Stimulated activated naive CD8-positive, alpha-beta T cell treated with anti-CD3 and anti-CD28 coated beads, Interleukin-15, Interleukin-2, amounts not matched to agents 100 ng/mL and 50 ng/mL, for 24 hours (primary cell): Measurements from ENCODE around the gene RAD54L.
"Not testable (repeated sequence)": the region's sequence is repeated elsewhere in the genome, so short reads cannot be mapped to it uniquely, and the experiment has no call there.

Experiments
- H3K27ac Mint-ChIP-seq: one replicate; pipeline ENCODE4 v1.8.0; 2021; ENCODE audit warnings: mild to moderate bottlenecking, mixed read lengths
- H3K27me3 Mint-ChIP-seq: one replicate; pipeline ENCODE4 v1.8.0; 2021; ENCODE audit warnings: mixed read lengths
- H3K36me3 Mint-ChIP-seq: one replicate; pipeline ENCODE4 v1.8.0; 2021; ENCODE audit warnings: low read depth, mixed read lengths
- H3K4me1 Mint-ChIP-seq: one replicate; pipeline ENCODE4 v1.8.0; 2021; ENCODE audit warnings: low read depth, mixed read lengths
- H3K4me3 Mint-ChIP-seq: one replicate; pipeline ENCODE4 v1.8.0; 2021; ENCODE audit warnings: mild to moderate bottlenecking, mixed read lengths
- H3K9me3 Mint-ChIP-seq: one replicate; pipeline ENCODE4 v1.8.0; 2021; ENCODE audit warnings: mixed read lengths

RAD54L gene

DNA sequence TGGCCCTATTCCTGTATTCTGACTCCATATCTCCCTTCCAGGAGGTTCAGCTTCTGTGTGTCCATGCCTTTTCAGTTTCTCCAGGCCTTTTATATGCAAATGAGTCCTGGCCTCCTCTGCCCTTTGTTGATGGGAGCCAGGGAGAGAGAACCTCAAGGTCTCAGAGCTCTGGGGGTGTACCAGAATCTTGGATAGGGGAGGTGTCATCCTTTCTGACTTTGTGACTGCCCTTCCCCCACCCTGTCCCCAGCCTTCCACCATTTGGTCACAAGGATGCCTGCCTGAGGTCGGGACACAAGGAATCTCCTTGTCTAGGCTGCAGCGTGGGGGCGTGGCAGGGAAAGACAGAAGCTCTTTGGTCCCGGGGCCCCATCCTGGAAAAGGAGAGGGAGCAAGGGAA is 25.8 kb upstream of the RAD54L start:
- Mint-ChIP-seq H3K27me3 (no peaks in the 10 kb centered on the region), H3K4me3 (no peak overlapping the region), H3K27ac (no peak overlapping the region), H3K4me1 (no peaks in the 10 kb centered on the region), H3K9me3 (no peaks in the 10 kb centered on the region), H3K36me3 (no peaks in the 10 kb centered on the region)

DNA sequence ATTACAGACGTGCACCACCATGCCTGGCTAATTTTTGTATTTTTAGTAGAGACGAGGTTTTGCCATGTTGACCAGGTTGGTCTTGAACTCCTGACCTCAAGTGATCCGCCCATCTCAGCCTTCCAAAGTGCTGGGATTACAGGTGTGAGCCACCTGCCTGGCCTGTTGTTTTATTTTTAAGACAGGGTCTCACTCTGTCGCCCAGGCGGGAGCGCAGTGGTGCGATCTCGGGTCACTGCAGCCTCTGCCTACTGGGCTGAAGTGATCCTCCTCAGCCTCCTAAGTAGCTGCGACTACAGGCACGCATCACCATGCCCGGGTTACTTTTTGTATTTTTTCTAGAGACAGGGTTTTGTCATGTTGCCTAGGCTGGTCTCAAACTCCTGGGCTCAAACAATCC is 24.5 kb upstream of the RAD54L start:
- H3K36me3 Mint-ChIP-seq, H3K9me3 Mint-ChIP-seq, H3K4me3 Mint-ChIP-seq, H3K27me3 Mint-ChIP-seq, H3K4me1 Mint-ChIP-seq, H3K27ac Mint-ChIP-seq: not testable (repeated sequence)

DNA sequence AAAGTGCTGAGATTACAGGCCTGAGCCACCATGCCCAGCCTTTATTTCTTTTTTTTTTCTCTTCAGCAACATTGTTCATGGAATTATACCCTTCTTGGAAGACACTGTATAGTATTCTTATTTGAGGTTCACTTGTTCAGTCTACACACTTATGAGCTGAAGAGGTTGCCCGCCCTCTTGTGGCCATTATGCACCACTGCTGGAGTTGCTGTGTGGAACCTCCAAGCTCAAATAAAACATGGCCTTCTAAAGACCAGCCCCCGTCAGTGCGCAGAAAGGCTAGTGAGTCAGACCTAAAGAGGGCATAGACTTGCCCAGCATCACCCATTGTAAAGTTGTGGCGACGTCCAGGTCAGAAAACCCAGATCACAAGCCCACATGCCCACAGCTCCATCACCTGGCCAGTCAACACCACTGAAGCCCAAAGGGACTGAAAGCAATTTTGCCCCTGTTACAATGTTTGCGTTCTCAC is 24.1 kb upstream of the RAD54L start:
- no peaks in the 10 kb centered on the region for H3K4me1 Mint-ChIP-seq
- no peak overlapping the region for H3K27ac Mint-ChIP-seq
- no peak overlapping the region for H3K4me3 Mint-ChIP-seq
- no peaks in the 10 kb centered on the region for H3K9me3 Mint-ChIP-seq
- no peaks in the 10 kb centered on the region for H3K36me3 Mint-ChIP-seq
- H3K27me3 Mint-ChIP-seq = no peaks in the 10 kb centered on the region

DNA sequence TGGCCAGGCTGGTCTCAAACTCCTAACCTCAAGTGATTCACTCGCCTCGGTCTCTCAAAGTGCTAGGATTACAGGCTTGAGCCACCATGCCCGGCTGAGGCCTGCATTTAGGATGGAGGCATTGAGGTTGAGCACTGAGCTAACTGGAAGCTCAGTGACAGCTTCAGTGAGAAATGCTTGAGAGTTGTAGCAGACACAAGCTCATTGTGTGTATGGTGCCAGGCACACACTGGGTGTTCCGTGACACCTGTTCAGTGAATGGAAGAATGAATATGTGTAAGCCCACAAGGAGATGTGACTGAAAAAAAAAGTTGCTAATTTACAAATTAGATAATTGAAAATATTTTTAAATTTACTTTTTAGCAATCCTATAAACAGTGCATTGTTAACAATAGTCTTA is 22.6 kb upstream of the RAD54L start:
- no peak overlapping the region for H3K4me3 Mint-ChIP-seq
- no peak overlapping the region for H3K27ac Mint-ChIP-seq
- no peaks in the 10 kb centered on the region for H3K4me1 Mint-ChIP-seq
- H3K9me3 Mint-ChIP-seq = no peaks in the 10 kb centered on the region
- no peaks in the 10 kb centered on the region for H3K36me3 Mint-ChIP-seq
- H3K27me3 Mint-ChIP-seq = no peaks in the 10 kb centered on the region

DNA sequence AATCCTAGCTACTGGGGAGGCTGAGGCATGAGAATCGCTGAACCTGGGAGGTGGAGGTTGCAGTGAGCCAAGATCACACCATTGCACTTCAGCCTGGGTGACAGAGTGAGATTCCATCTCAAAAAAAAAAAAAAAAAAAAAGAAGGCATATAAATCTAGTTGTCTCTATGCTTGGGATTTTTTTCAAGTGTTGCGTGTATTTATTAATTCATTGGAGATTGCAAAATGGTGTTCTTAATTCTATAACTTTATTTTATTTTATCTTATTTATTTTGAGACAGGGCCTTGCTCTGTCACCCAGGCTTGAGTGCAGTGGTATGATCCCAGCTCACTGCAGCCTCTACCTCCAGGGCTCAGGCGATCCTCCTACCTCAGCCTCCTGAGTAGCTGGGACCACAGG is 16.3 kb upstream of the RAD54L start:
- H3K4me3 Mint-ChIP-seq, H3K36me3 Mint-ChIP-seq, H3K4me1 Mint-ChIP-seq, H3K9me3 Mint-ChIP-seq, H3K27me3 Mint-ChIP-seq, H3K27ac Mint-ChIP-seq: not testable (repeated sequence)

DNA sequence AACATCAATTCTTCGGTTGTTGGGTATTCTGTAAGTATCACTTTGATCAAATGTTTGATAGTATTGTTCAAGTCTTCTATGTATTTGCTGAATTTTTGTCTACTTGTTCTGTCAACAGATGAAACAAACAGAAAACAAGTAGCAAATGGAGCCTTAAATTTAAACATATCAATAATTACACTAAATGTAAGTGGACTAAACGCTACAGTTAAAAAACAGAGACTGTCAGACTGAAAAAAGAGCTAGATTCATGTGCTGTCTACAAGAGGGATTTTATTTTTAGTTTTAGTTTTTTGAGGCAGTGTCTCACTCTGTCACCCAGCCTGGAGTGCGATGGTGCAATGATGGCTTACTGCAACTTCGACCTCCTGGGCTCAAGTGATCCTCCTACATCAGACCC is 10.7 kb upstream of the RAD54L start:
- Mint-ChIP-seq H3K9me3 (peaks cover 6% of the 10 kb centered on the region), H3K4me3 (no peak overlapping the region), H3K27me3 (no peaks in the 10 kb centered on the region), H3K27ac (no peak overlapping the region), H3K36me3 (no peaks in the 10 kb centered on the region), H3K4me1 (no peaks in the 10 kb centered on the region)

DNA sequence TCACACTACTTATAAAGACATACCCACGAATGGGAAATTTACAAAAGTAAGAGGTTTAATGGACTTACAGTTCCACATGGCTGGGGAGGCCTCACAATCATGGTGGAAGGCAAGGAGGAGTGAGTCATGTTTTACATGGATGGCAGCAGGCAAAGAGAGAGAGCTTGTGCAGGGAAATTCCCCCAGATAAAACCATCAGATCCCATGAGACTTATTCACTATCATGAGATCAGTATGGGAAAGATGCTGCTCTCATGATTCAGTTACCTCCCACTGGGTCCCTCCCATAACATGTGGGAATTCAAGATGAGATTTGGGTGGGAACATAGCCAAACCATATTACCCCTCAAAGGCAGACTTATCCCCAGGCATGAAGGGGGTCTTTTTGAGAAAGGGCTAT is 8.7 kb upstream of the RAD54L start:
- not testable (repeated sequence) for H3K36me3 Mint-ChIP-seq, H3K9me3 Mint-ChIP-seq, H3K4me3 Mint-ChIP-seq, H3K27ac Mint-ChIP-seq, H3K4me1 Mint-ChIP-seq, H3K27me3 Mint-ChIP-seq

DNA sequence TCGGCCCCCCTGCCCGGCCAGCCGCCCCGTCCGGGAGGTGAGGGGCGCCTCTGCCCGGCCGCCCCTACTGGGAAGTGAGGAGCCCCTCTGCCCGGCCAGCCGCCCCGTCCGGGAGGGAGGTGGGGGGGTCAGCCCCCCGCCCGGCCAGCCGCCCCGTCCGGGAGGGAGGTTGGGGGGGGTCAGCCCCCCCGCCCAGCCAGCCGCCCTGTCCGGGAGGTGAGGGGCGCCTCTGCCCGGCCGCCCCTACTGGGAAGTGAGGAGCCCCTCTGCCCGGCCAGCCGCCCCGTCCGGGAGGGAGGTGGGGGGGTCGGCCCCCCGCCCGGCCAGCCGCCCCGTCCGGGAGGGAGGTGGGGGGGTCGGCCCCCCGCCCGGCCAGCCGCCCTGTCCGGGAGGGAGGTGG is 5.8 kb upstream of the RAD54L start:
- H3K27ac Mint-ChIP-seq, H3K4me3 Mint-ChIP-seq, H3K9me3 Mint-ChIP-seq, H3K27me3 Mint-ChIP-seq, H3K36me3 Mint-ChIP-seq: not testable (repeated sequence)
- peaks cover 10% of the 10 kb centered on the region for H3K4me1 Mint-ChIP-seq

DNA sequence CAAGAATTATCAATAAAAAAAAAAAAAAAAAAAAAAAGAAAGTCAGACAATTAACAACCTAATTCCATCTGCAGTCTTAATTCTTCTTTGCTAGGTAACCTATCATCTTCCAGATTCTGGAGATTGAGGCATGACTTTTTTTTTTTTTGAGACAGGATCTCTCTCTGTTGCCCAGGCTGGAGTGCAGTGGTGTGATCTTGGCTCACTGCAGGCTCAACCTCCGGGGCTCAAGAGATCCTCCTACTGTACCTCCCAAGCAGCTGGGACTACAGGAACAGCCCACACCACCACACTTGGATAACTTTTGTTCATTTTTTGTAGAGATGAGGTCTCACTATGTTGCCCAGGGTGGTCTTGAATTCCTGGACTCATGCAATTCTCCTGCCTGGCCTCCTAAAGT is 4.6 kb upstream of the RAD54L start:
- Mint-ChIP-seq H3K4me1 (peaks cover 14% of the 10 kb centered on the region), H3K4me3 (no peak overlapping the region), H3K9me3 (peaks cover 6% of the 10 kb centered on the region), H3K27me3 (no peaks in the 10 kb centered on the region), H3K36me3 (no peaks in the 10 kb centered on the region), H3K27ac (no peak overlapping the region)

DNA sequence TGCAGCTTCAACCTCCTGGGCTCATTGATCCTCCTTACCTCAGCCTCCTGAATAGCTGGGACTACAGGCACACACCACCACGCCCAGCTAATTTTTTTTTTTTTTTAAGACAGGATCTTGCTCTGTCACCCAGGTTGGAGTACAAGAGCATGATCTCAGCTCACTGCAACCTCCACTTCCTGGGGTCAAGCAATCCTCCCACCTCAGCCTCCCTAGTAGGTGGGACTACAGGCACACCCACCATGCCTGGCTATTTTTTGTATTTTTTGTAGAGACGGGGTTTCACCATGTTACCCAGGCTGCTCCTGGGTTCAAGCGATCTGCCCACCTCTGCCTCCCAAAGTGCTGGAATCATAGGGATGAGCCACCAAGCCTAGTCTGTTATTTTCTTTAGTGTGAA is 3.7 kb upstream of the RAD54L start:
- not testable (repeated sequence) for H3K27me3 Mint-ChIP-seq, H3K27ac Mint-ChIP-seq, H3K4me3 Mint-ChIP-seq, H3K36me3 Mint-ChIP-seq, H3K9me3 Mint-ChIP-seq
- peaks cover 20% of the 10 kb centered on the region for H3K4me1 Mint-ChIP-seq

DNA sequence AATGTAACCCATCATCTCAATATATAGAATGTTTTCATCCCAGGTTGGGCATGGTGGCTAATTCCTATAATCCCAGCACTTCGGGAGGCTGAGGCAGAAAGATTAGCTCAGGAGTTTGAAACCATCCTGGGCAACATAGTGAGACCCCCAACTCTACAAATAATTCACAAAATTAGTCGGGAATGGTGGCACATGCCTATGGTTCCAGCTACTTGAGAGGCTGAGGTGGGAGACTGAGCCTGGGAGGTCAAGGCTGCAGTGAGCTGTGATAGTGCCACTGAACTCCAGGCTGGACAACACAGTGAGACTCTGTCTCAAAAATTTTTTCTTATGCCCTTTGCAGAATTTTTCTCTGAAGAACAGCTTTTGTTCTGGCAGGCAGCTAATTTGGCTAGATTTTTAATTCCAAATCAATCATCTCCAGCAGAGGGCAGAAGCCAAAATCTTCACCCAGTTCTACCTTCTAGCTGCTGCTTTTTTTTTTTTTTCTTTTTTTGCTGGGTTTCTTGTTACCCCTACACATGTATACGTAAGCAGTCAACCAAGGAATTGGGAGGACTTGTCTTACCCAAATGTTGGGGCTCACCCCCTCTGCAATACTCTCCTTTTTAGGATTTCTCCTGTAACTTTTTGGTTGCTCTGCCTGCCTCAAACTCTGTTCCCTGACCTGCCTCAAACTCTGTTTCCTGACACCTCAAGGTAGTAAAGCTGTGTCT is 2.7 kb upstream of the RAD54L start:
- Mint-ChIP-seq H3K4me1 (peaks cover 30% of the 10 kb centered on the region), H3K4me3 (no peak overlapping the region), H3K27me3 (no peaks in the 10 kb centered on the region), H3K27ac (no peak overlapping the region), H3K9me3 (no peaks in the 10 kb centered on the region), H3K36me3 (peaks cover 12% of the 10 kb centered on the region)

DNA sequence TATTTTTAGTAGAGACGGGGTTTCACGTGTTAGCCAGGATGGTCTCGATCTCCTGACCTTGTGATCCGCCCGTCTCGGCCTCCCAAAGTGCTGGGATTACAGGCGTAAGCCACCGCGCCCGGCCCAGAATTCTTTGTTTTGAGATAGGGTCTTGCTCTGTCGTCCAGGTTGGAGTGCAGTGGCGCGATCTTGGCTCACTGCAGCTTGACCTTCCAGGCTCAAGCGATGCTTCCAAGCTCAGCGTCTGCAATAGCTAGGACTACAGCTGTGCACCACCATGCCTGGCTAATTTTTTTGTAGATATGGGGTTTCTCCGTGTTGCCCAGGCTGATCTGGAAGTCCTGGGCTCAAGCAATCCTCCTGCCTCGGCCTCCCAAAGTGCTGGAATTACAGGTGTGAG is 1.4 kb upstream of the RAD54L start:
- not testable (repeated sequence) for H3K9me3 Mint-ChIP-seq, H3K27me3 Mint-ChIP-seq
- H3K36me3 Mint-ChIP-seq = peaks cover 20% of the 10 kb centered on the region
- H3K4me1 Mint-ChIP-seq = peaks cover 30% of the 10 kb centered on the region
- H3K4me3 Mint-ChIP-seq = peak overlapping the region; percentile 98
- H3K27ac Mint-ChIP-seq = peak overlapping the region; percentile 98

DNA sequence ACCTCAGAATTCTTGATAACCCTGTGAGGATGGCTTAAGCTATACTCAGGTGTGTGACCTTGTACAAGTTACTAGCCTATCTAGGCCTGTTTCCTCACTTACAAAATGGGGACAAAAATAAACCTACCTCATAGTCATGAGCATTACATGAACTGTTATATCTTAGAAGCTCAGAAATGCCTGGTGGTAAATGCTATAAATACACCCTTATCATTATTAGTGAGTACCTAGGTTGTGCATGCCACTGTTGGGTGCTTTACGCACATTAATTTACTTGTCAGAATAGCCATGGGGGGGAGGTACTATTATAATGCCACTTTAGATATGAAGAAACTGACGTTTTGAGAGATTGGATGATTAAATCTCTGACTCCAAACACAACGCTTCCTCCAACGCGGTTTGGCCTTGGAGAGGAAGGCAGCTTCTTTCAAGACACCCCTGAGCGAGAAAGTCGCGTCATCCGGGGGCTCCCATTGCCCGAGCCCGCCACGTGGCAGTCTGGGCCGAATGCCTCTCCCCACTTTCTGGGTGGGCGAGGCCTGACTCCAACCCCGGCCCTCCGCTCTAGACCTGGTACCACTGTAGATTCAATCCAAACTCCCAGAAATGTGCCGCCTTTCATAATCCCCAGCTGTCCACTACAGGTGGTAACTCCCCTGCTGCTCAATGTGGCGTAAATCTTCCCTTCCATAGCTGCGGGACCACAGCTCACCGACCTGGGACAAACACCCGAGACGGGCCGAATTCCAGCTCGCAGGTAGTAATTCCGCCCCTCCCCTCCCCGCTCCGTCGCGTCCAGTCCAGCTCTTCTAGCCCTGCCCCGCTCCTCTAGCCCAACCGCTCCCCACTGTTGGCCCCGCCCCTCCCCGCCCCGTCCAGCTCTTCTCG is 771 bp upstream of the RAD54L start:
- no peaks in the 10 kb centered on the region for H3K27me3 Mint-ChIP-seq
- peaks cover 27% of the 10 kb centered on the region for H3K36me3 Mint-ChIP-seq
- peaks cover 30% of the 10 kb centered on the region for H3K4me1 Mint-ChIP-seq
- H3K4me3 Mint-ChIP-seq = peak overlapping the region; percentile 98
- no peaks in the 10 kb centered on the region for H3K9me3 Mint-ChIP-seq
- peak overlapping the region; percentile 98 for H3K27ac Mint-ChIP-seq

DNA sequence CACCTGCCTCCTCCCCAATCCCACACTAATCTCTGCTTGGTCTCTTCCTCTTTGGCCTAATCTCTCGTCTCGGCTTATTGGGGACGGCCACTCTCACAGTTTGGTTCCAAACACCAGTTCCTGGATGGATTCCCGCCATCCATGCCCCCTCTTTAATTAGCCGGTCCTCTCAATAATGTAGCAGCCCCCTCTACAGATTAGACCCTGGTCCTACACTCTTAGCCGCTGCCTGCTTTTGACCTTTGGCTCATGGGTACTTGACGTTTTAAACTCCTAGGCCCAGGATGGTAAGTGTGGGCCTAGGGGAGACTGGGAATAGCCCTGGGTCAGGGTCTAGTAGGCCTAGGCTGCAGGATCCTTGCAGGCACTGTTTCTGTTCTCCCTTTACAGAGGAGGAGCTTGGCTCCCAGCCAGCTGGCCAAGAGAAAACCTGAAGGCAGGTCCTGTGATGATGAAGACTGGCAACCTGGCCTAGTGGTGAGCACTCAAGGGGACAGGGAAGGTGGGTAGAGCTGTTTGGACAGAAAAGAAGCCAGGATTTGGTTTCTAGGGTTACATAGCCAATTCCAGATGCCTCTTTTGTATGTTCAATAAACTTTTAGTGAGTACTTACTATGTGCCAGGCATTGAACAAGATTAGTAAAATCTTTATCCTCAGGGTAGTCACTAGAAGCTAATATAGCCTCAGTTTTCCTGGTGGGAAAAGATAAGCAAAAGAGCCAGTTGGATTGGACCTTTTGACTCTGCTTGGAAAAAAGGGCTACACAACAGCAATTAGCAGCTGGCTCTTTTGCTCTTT is 758 bp downstream of the RAD54L start:
- H3K4me1 Mint-ChIP-seq = peaks cover 30% of the 10 kb centered on the region
- no peaks in the 10 kb centered on the region for H3K27me3 Mint-ChIP-seq
- peaks cover 42% of the 10 kb centered on the region for H3K36me3 Mint-ChIP-seq
- H3K9me3 Mint-ChIP-seq = no peaks in the 10 kb centered on the region
- peak overlapping the region; percentile 98 for H3K4me3 Mint-ChIP-seq
- peak overlapping the region; percentile 95 for H3K27ac Mint-ChIP-seq

DNA sequence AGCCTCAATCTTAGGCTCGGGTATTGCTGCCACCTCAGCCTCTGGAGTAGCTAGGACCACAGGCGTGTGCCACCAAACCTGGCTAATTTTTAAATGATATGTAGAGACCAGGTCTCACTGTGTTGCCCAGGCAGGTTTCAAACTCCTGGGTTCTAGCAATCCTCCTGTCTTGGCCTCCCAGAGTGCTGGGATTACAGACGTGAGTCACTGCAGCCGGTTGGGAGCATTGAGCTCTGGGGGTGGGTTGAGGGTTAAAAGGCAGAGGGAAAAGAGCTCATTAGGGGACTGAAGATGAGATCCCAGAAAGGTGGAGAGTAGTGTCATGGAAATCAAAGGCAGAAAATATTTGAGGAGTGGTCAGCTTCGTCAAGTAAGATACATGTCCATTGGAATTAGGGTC is 7.1 kb downstream of the RAD54L start:
- Mint-ChIP-seq H3K9me3 (no peaks in the 10 kb centered on the region), H3K4me3 (no peak overlapping the region), H3K36me3 (peaks cover 80% of the 10 kb centered on the region), H3K4me1 (peaks cover 7% of the 10 kb centered on the region), H3K27ac (no peak overlapping the region), H3K27me3 (no peaks in the 10 kb centered on the region)
